Stimulated activated CD8-positive, alpha-beta memory T cell treated with anti-CD3 and anti-CD28 coated beads, Interleukin-4, amount 100 ng/mL, for 1 hour (primary cell): ENCODE measurements around the gene MPHOSPH9.

Source experiments
- DNase-seq, 2 donors: peaks; one replicate each; pipeline ENCODE4 v3.0.0-alpha.2; 2020; ENCODE audit warnings: low read depth in 2 of 2, low spot score in 1 of 2

The MPHOSPH9 gene

GRCh38 chr12:123150275-123150743 lies 82.6 kb downstream of the MPHOSPH9 start:
- DNase-seq, result no peak

DNA sequence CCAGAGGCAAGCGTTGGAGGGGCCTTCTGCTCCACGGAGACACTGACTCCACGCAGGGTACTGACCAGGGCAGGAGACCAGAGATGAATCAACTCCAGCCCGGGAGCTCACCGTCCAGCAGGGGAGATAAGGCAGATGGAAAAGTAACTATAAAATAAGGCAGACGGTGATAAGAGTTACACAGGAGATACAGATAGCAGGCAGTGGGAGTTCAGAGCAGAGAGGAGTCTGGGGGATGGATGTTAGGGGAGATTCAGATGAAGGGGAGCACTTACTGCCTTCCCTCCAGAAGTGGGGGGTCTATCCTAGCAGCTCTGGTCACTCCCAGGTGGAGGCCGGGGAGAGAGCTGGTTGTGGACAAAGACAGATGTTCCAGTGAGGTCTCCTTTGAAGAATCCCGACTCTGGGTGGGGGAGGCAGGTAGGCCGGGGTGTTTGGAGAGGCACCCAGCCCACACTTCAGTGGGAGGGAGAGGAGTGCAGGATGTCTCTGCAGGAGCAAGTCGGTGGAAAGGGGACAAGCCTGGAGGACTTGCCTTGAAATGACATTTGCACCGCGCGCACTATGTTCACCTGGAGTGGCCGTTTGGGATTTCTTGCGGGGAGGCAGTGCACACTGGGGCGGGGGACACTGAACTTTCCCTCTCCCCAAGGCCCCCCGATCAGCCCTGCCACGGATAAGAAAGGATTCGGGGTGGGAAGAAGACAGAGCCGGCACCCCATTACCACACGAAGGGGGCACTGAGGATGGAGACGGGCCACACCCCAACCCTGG lies 83.3 kb downstream of the MPHOSPH9 start:
- no peak for DNase-seq

- no peak for DNase-seq
These were observed 83.9 kb downstream of the MPHOSPH9 start for GRCh38 chr12:123149088-123149487.

DNA sequence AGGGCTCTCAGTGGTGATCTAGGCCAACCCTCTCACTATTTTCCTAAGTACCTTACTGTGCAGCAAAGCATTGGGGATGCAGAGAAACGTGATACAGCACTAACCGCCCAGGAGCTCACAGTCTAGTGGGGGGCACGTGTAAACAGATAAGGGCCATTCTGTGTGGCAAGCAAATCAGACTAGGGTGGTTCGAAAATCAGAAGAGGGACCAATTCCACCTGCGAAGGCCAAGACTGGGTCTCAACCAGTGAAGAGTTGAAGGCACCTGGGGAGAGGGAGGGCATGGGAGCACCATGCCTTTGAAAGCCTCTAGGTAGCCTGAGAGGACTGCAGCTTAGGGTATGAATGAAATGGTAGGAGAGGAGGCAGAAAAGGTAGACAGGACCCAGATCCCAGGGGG lies 84.3 kb downstream of the MPHOSPH9 start:
- no peak for DNase-seq

- DNase-seq, result no peak
These were observed 84.7 kb downstream of the MPHOSPH9 start for GRCh38 chr12:123148223-123148622.

- no peak for DNase-seq
These were observed 87.7 kb downstream of the MPHOSPH9 start for GRCh38 chr12:123145211-123145610.

DNA sequence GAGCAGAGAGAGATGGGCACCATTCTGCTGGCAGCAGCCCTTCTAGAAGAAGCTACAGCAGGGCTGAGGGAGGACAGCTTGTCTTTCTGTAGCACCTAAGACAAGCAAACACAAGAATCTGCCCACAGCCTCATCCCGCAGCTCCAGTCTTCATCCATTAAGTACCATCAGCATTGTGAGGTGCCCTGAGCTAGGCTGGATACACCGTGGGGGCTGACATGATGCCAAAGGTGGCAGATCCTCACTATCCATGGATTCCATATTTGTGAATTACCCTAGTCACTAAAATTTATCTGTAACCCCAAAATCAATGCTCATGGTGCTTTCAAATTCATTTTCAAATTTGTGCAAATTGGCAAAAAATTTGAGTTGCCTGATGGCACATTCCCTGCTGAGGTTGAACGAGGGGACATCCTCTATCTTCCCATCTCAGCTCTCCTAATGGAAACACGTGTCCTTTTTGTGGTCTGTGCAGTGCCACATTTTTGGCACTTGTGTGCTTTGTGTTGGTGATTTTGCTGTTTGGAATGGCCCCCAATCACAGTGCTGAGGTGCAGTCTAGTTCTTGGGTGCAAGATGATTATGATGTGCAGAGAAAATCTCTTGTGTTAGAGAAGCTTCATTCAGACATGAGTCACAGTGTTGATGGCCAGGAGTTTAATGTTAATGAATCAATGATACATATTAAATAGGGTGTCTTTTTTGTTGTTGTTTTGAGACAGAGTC lies 89.0 kb downstream of the MPHOSPH9 start:
- no peak for DNase-seq

- DNase-seq, result no peak
These were observed 89.8 kb downstream of the MPHOSPH9 start for GRCh38 chr12:123142921-123143735.

GRCh38 chr12:123142518-123142840 lies 90.5 kb downstream of the MPHOSPH9 start:
- DNase-seq, result no peak

DNA sequence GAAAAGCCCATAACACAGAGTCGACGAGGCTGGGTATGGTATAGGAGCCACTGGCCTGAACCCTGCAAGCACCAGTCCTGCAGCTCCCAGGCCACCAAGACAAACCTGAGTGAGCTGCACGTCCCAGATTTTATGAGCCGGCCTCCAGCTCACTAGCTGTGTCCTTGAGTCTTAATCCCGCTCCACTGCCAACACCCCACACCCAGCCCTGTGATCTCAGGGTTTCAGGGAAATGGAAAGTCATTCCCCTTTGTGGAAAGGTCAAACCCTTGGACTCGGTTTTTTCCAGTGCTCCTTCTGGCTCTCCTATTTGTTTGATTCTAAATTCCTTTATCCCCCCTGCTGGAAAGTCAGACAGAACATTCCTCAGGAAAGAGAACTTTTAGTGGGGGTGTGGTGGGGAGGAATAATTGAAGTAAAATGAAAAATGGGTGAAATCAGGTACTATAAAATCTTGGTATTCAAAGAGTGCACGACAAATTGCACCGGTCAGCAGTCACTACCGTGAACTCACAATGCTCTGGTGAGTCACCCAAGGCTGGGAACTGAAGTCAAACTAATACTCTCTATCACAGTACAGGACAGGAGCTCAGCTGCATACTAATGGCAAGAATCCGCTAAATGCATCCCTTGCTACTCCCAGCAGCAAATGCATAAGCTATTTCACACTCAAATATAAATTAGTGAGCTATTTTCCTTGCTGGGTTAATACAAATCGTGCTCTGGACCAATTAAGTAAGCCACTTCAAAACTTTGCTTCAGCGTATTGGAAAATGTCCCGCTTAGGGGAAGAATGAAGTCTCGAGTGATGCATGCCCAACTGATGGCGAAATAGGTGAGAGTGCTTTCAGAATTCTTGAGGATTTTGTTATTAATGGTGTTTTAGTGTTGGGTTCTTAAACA lies 91.1 kb downstream of the MPHOSPH9 start:
- DNase-seq, result no peak

- DNase-seq, result no peak
These were observed 92.0 kb downstream of the MPHOSPH9 start for GRCh38 chr12:123140676-123141614.

- no peak for DNase-seq
These were observed 92.8 kb downstream of the MPHOSPH9 start for GRCh38 chr12:123139926-123140675.

DNA sequence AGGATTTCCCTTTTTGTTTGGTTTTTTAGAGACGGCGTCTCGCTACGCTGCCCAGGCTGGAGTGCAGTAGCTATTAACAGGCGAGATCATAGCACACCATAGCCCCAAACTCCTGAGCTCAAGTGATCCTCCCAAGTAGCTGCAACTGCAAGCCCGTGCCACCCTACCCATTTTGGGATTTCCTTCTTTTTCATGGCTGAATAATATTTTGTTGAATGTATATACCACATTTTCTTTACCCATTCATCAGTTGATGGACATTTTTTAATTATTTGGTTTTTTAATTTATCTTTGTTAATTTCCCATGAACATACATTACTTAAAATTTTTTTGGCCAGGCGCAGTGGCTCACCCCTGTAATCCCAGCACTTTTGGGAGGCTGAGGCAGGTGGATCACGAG lies 97.3 kb downstream of the MPHOSPH9 start:
- no peak for DNase-seq

DNA sequence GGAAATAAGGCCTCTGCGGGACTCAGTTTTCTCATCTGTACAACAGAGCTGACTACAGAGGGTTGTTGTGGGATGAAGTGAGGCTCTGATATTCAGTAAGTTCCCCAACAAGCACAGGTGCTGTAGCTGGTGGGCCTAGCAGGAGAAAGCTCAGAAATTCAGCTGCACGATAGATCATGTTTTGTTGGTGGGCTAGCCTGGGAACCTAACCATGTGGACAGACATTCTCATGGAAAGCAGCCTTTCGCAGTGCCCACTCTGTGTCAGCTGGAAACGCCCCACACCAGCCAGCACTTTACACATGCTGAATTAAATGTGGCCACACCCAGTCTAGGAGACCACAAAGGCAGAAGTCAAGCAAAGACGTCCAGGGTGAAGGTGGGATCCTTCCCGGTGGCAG lies 98.1 kb downstream of the MPHOSPH9 start:
- no peak for DNase-seq

GRCh38 chr12:123134271-123134671 lies 98.7 kb downstream of the MPHOSPH9 start:
- DNase-seq, result no peak

DNA sequence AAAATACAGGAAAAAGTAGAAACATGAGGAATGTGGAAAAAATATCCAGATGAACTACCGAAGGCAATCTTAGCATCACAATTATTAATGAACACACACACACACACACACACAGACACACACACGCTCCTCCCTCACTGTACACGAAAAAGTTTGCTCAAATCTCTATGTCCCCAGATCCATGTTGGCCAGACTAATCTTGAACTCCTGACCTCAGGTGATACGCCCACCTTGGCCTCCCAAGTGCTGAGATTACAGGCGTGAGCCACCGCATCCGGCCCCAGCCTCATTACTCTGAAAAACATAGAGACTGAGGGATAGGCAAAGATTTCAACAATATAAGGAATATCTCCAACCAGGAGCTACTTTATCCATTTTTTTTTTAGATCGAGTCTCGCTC lies 99.2 kb downstream of the MPHOSPH9 start:
- DNase-seq, result no peak

- no peak for DNase-seq
These were observed 99.9 kb downstream of the MPHOSPH9 start for GRCh38 chr12:123132951-123133619.

- DNase-seq, result no peak
These were observed 101.0 kb downstream of the MPHOSPH9 start for GRCh38 chr12:123131879-123132402.
